ENCODE measurements around the gene PVALB.

PVALB gene

DNA sequence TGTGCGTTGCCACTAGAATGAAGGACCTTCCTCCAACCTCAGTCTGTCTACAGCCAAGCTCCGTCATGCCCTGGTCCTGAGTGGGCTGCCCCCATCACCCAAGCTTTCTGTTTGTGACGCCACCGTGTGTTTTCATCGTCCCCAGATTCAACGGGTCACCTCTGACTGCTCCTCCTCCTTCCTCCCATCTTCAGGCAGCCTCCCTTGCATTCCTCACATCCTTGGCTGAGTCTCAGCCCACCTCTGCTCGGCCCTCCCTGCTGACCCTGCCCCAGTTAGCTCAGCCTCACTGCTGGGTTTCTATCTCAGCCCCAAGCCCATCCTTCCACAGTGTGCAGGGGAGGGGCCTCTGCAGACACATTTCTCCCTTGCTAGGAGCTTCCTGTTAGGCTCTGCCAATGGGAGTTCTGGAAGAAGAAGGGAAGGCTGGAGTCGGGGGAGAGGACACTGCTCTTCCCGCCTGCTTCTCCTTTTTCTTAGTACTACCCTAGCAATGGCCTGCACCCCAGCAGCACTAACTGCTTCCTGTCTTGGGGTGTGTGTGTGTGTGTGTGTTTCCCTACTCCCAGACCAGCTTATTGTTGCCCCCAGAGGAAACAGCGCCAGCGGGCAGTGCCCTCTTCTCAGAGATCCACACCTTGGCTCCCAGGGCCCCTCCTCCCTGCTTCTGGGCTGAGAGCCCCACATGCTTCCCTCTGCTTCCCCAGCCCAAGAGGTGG lies 46.2 kb downstream of the PVALB start:
- no peak for DNase-seq

DNA sequence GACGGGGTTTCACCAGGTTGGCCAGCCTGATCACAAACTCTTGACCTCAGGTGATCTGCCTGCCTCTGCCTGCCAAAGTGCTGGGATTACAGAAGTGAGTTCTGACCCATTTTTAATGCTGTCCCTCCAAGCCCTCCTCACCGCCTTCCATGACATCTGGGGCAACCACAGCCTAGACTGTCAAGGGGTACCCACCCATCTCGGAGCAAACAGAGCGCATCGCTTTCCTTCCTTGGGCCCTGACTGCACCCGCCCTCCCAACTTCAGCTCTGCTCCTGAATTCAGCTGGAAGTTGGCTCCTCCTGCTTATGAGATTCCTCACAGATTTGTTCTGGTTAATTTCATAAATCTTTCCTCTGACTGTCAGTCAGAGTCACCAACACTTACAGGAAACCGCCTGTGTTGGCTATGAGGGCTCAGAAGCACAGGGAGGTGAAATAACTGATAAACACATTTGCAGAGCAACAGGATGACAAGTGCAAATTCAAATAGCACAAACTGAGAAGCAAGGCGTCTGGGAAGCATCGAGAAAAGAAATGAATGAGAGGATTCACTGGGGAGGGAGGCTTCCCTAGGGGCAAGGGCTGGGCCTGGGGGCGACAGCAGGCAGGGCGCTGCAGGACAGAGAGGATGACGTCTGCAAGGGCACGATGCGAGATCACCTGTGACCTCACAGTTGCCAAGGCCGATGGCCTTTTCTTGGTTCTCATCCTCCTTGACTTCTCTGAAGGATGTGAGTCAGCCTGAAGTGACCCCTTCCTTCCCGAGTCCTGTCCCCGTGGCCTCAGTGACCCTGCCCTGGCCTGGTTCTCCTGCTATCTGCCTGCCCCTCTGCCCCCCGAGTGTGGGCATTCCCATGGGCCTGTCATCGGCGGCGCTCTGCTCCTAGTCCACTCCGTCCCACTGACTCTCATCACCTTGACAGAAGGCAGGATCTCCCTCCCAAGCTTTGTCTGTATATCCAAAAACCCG lies 47.0 kb downstream of the PVALB start:
- DNase-seq = no peak

DNA sequence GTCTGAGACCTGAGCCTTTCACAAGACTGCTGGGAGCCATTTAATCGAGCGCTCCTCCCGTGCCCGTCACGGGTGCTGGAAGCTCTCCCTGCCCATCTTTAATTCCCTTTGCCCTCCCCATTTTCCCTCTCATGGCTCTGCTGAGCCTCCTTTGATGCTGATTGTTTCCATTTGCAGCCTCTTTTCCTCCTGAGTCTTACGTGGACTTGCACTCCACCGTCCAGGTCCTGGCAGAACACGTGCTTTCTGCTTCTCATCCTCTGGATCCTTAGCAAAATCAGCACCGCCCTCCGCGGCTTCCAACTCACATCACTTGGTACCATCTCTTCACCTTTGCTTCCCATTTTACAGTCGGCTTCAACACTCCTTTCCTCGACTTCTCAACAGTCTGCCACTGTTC lies 48.2 kb downstream of the PVALB start:
- DNase-seq = no peak

DNA sequence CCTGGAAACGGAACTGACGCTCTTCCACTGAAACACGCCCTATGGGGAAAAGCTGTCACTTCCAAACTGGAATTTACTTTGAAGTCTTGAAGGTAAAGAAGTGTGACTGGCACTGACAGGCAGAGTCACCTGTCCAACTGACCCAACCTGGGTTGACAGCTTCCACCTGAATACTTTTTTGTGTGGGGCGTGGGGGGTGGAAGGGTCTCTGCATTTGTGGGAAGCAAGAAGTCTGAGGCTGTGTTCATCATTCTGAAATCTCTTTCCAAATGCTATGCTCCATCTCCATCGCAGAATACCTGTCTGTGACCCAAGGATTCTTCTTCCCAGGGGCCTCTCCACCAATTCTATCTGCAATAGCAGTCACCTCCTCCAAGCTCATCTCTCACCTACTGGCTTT lies 48.7 kb downstream of the PVALB start:
- DNase-seq = no peak

DNA sequence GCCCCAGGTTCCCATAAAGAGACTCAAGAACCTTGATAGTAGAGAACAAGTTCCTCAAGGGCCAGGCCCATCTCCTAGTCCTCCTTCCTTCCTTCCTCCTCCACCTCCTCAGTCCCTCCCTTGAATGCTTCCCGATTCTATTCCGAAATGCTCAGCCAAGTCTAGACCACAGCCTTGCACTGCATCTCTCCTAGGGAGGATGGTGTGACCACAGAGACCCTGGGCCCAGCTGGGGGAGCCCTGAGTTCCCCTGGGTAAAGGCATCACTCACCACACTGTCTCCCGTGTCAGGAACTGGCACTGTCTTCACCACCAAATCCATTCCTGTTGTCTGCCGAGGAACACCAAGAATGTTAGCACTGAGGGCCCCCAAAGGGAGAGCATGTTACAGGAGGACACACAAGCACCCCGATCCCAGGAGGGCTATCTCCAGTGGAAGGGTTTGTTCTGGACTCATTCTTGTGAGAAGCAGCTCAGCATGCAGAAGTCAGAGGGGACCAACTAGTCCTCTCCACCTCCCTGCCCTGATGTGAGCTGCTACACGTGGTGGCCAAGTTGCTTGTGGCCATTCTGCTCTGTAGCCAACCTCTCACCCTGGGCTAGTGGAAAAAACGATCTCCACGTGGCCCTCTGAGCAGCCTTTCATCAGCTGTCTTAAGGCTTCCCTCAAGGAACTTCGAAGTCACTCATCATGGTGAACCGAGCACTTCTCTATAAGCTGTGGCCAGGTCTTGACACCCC lies 49.6 kb downstream of the PVALB start:
- no peak for DNase-seq

DNA sequence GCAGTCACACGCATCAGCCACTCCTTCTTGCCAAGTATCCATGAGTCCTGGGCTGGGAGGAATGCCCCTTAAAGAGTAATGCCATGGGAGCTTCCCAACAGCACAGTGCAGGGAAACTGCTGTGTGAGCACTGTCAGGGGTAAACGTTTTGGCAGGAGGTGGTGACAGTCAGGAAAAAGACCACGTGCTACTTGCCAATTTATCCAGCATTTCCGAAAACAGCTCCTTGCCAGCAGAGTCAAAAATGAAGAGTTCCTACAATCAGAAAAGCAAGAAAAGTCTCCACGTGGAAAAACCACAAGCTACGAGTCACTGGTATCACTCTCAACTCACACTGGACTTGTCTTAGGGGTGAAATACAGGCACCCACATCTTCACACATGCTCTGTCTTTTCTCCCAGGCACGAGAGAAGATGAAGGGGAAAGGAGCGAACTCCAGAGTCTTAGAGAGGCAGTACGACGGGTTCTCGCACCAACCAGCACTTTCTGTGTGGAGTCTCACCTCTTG lies 50.8 kb downstream of the PVALB start:
- no peak for DNase-seq

DNA sequence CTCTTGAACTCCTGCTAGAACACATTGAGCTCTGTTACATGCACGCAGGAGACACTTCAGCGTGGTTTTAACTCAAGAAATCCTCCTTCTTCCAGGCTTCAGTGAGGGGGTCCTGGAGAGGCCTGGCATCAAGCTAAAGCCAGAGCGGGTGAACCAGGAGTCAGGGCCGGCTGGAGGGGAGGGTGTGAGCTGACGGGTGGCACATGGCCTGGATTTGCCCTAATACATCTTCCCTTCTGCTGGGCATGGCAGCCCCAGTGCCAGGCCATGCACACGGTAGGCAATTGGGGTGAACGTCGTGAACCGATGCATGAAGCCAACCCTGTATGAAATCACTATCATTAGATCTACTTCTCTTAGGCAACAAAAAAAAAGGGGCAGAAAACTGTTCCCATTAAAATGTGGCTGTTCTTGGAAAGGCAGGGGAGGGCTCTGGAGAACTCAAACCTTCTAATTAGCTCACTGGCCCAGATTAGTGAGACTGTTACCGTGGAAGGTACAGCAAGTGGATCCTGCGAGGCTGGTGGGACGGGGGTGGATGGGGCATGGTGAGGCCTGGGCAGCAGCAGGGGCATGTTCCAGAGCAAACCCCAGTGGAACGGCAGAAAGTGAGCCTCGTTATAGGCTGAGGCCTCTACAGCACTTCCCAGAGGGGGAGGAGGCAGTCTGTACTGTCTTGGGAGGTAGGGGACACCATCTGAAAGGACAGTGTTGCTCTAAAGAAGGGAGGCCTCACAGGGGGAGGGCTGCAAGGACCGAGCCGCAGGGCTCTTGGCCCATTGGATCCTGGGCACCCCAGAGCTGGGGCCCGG lies 51.5 kb downstream of the PVALB start:
- DNase-seq = no peak

DNA sequence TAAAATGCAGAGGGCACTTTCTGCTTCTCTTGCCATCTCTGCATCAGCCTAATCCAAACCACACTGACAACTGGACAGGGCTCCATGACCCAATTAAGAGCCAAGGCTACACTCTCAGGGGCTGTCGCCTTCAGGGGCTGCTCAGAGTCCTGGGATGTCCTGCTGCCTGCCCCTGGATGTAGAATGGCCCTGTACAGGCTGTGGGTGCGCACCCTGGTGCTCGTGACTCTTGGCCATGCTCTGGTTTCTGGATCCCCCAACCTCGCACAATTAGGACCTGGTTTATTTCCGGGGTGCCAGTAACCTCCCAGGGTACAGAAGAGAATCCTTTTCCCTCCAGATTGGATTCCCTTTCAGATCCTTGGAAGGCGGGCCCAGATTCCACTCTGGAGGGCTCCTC lies 52.2 kb downstream of the PVALB start:
- DNase-seq = no peak

DNA sequence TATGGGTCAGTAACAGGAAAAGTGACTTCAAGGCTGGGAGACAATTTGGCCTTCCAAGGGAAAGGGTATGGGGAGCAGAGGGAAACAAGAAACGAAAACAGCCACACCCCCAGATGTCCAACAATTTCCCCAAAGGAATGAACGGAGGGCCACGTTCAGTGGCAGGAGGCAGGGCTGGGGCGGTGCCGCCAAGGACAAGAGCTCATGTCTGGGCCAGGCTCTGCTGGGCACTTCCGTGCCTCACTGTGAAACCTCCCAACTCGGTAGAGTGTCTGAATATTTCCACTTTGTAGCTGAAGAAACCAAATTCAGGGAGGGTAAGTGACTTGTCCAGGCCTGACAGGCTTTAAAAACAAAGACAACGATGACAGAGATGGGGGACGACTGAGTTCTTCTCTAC lies 52.8 kb downstream of the PVALB start:
- DNase-seq = no peak

DNA sequence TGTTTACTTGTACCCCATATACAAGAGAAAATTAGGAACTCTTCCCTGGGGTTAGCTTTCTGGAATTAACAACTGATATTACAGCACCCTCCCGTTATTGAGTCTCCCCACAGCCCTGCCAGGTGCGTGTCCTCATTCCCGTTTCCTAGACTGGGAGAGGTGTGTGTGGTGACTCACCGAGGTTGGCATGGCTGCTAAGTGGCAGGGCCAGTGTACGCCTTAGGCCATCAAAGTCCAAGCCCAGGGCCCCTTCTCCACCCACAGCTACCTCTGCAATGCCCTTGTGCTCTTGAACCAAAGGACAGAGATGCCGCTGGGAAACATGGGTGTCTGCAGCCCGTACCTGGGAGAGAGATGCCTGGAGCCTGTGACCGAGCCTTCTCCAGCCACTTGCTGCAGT lies 53.3 kb downstream of the PVALB start:
- no peak for DNase-seq

DNA sequence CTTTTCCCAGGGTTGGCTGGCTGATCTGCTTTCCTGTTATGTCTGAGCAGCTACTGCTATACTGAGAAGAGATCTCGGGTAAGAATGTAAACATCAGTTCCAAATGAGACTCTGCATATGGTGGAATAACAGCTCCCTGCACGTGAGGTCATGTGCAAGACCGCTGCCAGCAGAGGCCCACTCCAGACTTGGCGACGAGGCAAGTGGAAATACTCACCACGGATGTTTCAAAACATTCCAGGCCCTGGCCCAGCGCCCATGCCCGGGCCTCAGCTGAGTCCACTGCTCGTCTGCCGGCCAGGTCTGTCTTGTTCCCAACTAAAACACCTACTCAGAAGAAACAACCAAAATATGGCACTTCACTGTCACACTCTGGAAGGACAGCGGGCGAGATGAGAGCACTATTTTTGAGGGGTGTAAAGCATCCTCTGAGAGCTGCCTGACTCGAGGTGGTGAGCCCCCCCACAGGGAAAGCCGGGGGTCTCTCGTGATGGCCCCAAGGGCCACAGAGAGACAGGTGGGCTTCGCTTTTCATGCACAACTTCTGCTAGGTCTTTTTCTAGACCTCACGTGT lies 54.1 kb downstream of the PVALB start:
- DNase-seq = no peak

DNA sequence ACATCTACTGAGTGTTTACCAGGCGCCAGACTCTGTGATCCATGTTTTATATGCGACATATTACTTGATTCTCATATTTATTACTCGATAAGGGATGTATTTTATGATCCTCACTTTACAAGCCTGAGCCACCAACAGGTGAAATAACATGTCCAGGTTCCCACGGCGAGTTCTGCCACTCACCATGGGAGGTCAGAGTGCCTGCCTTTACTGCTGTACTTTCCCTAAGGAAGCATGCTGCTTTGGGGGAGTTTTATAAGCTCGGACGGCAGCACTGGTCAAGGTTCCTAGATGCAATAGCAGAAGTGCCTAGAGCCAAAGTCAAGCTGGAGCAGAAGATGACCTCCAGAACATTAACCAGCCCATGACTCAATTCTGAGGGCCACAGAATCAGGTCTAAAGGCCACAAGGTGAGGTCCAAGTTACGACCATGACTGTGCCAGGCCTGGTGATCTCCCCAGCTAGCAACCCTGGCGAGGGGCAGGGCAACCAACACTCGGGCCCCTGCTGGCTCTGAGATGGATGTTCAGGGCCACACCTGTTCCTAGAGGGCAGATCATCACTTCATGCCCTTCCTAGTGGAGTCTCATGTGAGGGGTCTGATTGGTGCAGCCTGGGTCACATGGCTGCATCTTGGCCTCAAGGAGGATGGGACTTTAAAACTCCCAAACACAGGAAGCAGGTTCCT lies 55.1 kb downstream of the PVALB start:
- no peak for DNase-seq

DNA sequence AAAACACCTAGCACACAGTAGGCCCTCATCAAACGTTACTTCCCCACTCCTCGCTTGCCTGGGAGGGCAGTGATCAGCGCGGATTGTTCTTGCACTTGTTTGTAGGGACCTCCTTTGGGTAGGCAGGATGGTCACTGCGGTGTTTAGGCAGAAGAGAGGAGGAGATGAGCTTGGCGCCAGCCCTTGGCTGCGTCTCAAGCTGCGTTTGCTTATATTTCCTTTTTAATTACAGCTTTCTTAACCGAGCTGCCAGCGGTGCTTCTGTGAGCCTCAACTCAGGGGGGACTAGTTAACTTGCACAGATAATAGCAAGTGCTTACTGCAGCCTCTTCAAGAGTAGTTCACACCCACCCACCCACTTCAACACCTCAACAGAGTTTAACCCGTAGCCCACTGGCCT lies 56.0 kb downstream of the PVALB start:
- no peak for DNase-seq

DNA sequence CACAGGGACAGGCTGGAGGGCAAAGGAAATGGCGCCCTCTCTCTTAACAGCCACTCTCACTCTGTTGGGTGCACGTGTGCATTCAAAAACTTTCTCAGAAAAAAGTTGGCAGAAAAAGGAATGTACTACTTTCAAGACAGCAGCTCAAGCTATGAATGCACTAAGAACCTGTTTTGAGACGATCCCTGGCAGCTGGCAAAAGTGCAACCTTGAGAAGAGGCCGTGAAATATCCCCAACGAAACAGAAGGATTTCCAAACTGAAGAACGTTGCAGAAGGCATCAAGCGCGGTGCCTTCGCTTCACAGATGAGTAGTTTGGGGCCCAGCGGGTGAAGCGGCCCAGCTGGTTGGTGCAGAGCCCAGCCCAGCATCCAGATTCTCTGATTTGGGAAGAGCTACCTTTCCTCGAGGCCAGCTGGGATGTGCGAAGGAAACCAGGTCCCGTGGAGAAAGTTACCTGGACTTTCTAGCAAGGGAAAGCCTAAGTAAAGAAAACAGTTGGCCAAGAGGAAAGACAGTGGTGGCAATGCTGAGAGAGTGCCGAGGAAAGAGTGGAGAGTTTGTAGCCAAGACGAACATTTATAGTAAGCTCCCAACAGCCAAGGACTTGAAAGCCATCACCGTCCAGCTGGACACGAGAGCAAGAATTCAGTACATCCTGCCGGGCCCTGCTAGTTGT lies 57.2 kb downstream of the PVALB start:
- DNase-seq = no peak

DNA sequence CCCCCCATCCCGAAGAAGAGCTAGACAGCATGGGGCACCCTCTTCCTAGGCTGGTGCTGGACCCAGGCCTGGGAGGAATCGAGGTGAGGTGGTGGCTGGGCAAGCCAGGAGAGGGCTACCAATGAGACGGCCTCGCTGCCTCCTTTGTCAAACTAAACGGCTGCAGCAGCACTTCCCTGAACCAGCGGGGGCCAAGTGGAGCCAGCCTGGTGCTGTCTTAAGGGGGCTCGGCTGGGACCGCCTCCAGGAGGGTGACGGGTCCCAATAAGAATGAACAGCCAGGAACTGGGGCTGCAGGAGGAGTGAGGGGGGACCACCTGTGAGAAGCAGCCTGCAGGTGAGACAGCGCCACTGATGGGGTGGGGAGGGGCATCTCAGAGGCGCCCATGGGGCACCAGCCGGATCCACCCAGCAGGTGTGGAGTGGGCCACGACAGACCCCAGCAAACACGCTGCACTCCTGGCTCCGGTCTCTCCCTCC lies 58.0 kb downstream of the PVALB start:
- DNase-seq = no peak

DNA sequence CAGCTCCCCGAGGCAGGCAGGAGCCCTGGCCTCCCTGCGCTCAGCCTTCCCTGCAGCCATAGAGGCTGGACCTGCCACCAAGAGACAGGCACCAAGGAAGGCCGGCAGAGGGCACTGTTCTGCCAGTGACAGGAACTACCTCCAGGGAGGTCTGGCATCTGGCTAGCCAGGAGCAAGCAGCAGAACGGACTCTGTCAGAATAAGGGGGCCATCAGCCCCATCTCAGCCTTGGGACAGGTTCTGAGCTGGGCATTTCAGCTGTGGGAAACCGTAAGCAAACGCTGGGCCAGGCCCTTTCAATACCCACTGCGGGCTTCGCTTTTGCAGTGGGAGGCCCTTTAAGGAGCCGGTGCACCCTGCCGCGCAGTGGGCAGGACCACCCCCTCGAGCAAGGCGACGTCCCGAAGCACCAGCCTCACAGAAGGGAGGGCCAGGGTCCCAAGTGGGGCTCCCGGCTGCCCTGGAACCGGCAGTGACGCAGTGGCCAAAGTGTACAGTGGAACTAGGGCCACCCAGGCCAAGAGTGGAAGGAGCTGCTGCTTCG lies 59.1 kb downstream of the PVALB start:
- peak; percentile 49 for DNase-seq

DNA sequence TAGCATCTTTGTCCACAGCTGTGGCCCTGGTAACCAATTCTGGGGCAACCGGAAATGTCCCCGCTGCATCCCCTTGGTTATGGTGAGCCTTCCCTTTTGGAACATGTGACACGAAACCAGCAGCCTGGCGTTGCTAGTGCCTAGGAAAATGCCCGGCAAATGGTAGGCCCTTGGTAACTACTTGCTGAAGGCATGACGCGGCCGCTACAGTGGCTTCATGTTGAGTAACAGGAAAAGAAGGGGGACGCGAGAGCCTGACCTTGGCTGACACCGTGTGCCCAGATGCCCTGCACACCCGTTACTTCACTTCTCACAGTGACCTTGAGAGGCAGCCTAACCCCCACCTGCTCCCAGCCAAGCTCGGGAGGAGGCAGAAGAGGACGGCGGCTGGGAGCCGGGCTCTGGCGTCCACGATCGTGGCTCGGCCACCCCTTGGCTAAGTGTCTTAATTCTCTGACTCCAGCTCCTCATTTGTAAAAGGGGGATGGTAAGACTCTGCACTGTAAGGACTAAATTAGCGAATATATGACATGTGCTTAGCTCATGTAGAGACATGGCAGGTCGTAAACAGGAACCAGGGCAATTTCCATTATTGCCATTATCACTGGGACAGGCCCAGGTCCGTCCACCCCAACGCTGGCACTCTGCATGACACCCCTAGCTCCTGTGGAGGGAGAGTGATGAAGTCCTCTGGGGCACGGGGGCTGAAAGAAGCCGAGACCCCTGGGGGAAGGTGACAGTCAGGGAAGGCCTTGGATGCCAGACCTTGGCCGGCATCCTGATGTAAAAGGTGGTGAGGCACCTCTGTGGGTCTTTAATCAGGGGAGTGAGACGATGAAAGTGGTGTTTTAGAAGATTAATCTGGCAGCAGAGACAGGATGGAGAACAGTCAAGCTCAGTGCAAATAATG lies 59.8 kb downstream of the PVALB start:
- DNase-seq = no peak

DNA sequence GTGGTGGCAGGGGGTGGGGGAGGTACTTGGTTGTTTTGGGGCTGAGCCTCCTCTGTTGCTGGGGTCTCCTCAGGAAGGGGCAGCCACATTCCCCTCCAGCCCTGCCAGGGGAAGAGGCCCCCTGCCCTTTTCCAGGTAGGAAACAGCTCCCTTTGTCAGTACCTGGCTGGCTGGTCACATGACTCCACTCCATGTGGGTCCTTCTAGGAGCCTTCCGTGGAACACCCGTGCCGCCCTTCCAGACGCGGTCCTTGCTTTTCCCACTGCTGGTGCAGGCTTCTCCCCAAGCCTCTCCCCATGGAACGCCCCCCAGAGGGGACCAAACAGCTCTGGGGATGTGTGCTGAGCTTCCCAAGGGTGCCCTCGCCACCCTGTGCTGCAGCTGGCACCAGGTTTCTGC lies 60.8 kb downstream of the PVALB start:
- DNase-seq = no peak

DNA sequence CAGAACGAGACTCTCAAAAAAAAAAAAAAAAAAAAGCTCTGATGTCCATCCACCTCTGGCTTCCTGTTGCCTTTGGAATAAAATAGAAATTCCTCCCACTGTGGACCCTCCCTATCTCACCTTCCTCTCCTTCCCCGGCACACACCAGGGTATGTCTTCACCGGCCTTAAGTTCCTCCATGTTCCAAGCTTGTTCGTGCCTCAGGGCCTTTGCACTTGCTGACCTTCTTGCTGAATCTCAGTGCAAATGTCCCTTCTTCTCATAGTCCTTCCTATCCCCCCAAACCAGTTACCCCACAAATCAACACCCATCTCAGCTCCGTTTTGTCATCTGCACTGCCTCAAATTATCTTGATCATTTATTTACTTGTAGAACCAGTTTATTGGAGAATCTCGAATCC lies 61.5 kb downstream of the PVALB start:
- DNase-seq = no peak

Data from DMS153 (cell line).